HG03342 (cell line): ENCODE measurements around the gene SEMA3A.
"Not testable (repeated sequence)": the region's sequence is repeated elsewhere in the genome, so short reads cannot be mapped to it uniquely, and the experiment has no call there.

Source experiments
- ATAC-seq: cut with Tn5 transposase; IDR thresholded peaks from one replicate; pipeline ENCODE4 v1.9.1; 2021; ENCODE audit warnings: mild to moderate bottlenecking, moderate library complexity; ENCODE audit not compliant: unreplicated experiment

The SEMA3A gene

GRCh38 chr7:84194484-84195271, at the start of gene SEMA3A:
TSS of gene SEMA3A (minus strand) at chr7:84194789. CDS start at chr7:84194586, 203 bp downstream.
- ATAC-seq = no peak

GRCh38 chr7:84243037-84243436, 48.4 kb upstream of the SEMA3A start:
- not testable (repeated sequence) for ATAC-seq

GRCh38 chr7:84238596-84238995, 44.0 kb upstream of the SEMA3A start:
- ATAC-seq = no peak

GRCh38 chr7:84237533-84238173, 43.1 kb upstream of the SEMA3A start:
- ATAC-seq = no peak

- no peak for ATAC-seq
Observed at GRCh38 chr7:84236398-84236797, 41.8 kb upstream of the SEMA3A start.

- ATAC-seq = no peak
Observed at GRCh38 chr7:84232646-84233045, 38.1 kb upstream of the SEMA3A start.

GRCh38 chr7:84231157-84231556, 36.6 kb upstream of the SEMA3A start:
- ATAC-seq = no peak

- no peak for ATAC-seq
Observed at GRCh38 chr7:84230491-84230890, 35.9 kb upstream of the SEMA3A start.

- ATAC-seq = no peak
Observed at GRCh38 chr7:84228526-84228925, 33.9 kb upstream of the SEMA3A start.

GRCh38 chr7:84226759-84227158, 32.2 kb upstream of the SEMA3A start:
- no peak for ATAC-seq

GRCh38 chr7:84224505-84224904, 29.9 kb upstream of the SEMA3A start:
- no peak for ATAC-seq

- ATAC-seq = no peak
Observed at GRCh38 chr7:84219310-84219709, 24.7 kb upstream of the SEMA3A start.

GRCh38 chr7:84218681-84219080, 24.1 kb upstream of the SEMA3A start:
- no peak for ATAC-seq

GRCh38 chr7:84216472-84216871, 21.9 kb upstream of the SEMA3A start:
- ATAC-seq = no peak

GRCh38 chr7:84214757-84215156, 20.2 kb upstream of the SEMA3A start:
- not testable (repeated sequence) for ATAC-seq

GRCh38 chr7:84210301-84210700, 15.7 kb upstream of the SEMA3A start:
- no peak for ATAC-seq

GRCh38 chr7:84209006-84209405, 14.4 kb upstream of the SEMA3A start:
- no peak for ATAC-seq

GRCh38 chr7:84207615-84208014, 13.0 kb upstream of the SEMA3A start:
- no peak for ATAC-seq

- ATAC-seq = no peak
Observed at GRCh38 chr7:84207025-84207424, 12.4 kb upstream of the SEMA3A start.

- no peak for ATAC-seq
Observed at GRCh38 chr7:84204655-84205054, 10.1 kb upstream of the SEMA3A start.

- ATAC-seq = no peak
Observed at GRCh38 chr7:84202855-84203254, 8.3 kb upstream of the SEMA3A start.

GRCh38 chr7:84200859-84201258, 6.3 kb upstream of the SEMA3A start:
- no peak for ATAC-seq
